Epithelial cell of esophagus (primary cell): ENCODE results near the gene PDE1A.

ENCODE experiments used
- DNase-seq: peaks from one replicate; pipeline ENCODE4 v3.0.0; 2010; ENCODE audit warnings: low read depth
- H3K4me3 ChIP-seq: 2 replicates; pipeline ENCODE4 v1.5.1; 2011; ENCODE audit warnings: mild to moderate bottlenecking, low read length, control low read depth
- TF ChIP-seq, protein P1 (sequence below): IDR thresholded peaks from 2 replicates; pipeline ENCODE4 v1.5.1; 2011; ENCODE audit warnings: low read depth, mild to moderate bottlenecking, low read length, control low read depth, inconsistent platforms; ENCODE audit not compliant: insufficient read depth; ENCODE audit errors: missing control alignments

PDE1A gene

DNA sequence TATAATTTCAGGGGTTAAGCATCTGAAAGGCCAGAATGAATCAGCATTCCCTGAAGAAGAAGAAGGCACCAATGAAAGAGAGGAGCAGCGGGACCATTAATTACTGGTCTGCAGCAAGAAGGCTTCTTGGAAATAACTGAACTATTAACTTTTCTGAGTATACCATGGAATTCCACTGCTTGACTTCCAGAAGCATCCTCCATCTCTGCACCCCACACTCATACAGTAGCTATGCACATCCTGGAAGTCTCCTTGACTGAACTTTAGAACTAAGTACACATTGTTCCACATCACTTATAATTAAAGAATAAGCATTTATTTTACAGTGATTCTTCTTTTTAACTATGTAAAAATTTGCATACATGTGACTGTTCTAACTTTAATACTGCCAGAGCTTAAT, 309.6 kb downstream of the PDE1A start:
- TF ChIP-seq, protein P1, sequence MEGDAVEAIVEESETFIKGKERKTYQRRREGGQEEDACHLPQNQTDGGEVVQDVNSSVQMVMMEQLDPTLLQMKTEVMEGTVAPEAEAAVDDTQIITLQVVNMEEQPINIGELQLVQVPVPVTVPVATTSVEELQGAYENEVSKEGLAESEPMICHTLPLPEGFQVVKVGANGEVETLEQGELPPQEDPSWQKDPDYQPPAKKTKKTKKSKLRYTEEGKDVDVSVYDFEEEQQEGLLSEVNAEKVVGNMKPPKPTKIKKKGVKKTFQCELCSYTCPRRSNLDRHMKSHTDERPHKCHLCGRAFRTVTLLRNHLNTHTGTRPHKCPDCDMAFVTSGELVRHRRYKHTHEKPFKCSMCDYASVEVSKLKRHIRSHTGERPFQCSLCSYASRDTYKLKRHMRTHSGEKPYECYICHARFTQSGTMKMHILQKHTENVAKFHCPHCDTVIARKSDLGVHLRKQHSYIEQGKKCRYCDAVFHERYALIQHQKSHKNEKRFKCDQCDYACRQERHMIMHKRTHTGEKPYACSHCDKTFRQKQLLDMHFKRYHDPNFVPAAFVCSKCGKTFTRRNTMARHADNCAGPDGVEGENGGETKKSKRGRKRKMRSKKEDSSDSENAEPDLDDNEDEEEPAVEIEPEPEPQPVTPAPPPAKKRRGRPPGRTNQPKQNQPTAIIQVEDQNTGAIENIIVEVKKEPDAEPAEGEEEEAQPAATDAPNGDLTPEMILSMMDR: no peak
- no peak for DNase-seq
- no peak overlapping the region for H3K4me3 ChIP-seq

DNA sequence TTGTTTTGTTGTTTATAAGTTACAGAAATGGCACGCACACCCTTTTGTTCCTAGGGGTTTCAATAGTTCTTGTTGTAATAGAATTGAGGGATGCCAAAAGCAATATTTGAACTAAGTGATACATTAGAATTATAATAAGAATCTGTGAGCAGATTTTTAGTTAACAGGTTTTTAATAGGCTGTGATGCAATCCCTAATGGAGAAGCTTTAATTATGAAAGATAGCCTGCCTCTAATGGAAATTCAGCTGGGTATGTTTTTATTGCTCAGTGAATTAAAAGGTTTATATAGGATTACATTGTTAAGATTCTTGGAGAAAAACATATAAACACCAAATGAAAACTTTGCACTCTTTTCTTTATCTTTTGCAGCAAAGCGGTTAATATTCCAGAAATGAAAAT, 310.1 kb downstream of the PDE1A start:
- TF ChIP-seq, protein P1: no peak
- H3K4me3 ChIP-seq: no peak overlapping the region
- DNase-seq: no peak

DNA sequence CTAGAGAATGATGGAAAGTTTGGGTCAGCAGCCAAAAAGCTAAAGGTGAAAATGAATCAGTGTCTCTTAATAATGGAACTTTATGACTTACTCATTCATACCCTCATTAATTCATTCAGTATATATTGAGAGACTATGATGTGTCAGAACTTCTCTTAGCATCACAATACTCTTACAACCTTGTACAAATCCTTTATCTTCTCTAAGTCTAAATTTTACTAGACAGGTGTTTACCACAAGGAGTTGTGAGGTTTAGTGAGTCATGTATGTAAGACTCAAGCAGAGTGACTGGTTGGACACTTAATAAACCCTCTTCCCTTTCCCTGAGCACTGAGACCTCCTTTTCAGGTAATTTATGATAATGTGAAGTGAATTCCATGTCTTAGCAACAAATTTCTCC, 311.6 kb downstream of the PDE1A start:
- H3K4me3 ChIP-seq: no peak overlapping the region
- DNase-seq: peak; percentile 25
- TF ChIP-seq, protein P1: no peak

DNA sequence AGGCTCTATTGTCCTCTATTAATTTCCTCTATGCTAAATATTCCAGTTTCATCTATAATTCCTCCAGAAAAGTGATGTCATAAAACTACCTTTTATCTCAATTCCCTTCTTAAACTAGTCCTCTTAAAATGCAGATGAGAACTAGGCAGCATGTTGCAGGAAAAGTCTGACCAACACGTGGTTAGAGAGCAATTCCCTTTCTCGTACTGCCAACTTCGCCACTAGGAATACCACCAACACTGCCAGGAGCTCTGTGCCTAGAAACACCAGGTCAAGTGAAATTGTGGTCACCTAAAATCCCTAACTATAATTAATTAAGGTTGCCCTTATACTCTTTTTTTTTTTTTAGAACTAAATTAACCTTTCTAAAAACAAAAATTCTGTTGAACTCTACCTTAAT, 313.5 kb downstream of the PDE1A start:
- TF ChIP-seq, protein P1: no peak
- no peak for DNase-seq
- no peak overlapping the region for H3K4me3 ChIP-seq

DNA sequence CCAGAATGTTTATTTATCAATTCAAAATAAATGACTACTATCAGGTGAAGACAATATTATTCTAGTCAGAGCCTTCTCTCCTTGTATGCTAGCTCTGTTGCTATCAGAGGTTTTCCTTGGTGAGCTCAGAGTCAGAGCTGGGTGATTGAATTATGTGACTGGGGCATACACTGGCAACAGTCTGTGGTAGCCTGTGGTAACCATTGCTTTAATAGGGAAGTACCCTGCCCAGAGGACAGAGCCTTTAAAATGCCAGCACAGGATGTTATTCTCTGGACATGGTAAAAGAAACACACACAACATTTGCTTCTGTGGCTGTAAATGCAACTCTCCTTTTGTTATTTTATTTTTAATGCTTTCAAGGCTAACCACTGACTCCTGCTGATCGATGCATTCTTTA, 316.5 kb downstream of the PDE1A start:
- DNase-seq: no peak
- no peak overlapping the region for H3K4me3 ChIP-seq
- TF ChIP-seq, protein P1: no peak

DNA sequence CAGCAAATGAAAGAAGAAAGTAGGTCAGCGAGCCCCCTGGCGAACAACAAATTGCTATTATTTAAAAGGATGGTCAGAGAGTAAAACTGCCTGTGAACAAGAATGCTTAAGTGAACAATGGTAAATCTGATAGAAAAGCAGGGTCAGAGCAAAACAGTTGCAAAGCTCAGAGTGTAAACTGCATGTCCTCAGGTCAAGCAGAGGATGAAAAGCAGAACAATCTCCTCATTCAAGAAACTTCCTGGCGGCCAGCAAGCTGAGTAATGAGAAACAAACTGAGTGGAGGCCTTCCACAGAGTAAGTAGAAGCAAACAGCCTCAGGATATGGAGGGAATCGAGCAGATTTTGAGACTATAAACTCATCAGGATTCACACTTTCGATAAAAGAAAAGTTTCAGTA, 323.3 kb downstream of the PDE1A start:
- TF ChIP-seq, protein P1: no peak
- H3K4me3 ChIP-seq: no peak overlapping the region
- DNase-seq: no peak

DNA sequence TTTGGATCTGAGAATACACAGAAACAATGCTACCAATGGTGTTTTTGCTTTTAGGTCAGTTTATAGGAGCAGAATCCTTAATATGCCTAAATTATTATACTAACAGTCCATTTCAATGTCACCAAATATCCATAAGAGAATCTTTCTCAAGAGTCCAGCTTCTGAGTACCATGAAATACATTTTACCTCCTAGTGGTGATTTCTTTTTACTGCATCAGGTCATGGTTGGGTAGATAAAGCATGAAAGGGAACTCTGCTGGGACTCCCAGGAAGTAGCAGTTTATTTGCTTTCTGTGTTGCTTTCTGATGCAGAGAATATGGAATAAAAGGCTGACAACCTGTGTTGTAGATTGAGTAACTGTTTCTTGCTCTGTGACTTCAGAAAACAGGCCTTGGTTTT, 325.6 kb downstream of the PDE1A start:
- TF ChIP-seq, protein P1: peak; percentile 30
- no peak overlapping the region for H3K4me3 ChIP-seq
- peak; percentile 32 for DNase-seq
